Trophoblast cell (in vitro differentiated cells and primary cell): ENCODE measurements around the gene NUPR2.
"Not testable (repeated sequence)": the region's sequence is repeated elsewhere in the genome, so short reads cannot be mapped to it uniquely, and the experiment has no call there.

Experiments
- DNase-seq, 2 donors: peaks; one replicate each; pipeline ENCODE4 v3.0.0-alpha.2; 2016
- H2AFZ ChIP-seq: 2 replicates; pipeline ENCODE4 v1.6.1; 2013; ENCODE audit warnings: low read length, moderate library complexity, mild to moderate bottlenecking; ENCODE audit not compliant: insufficient read depth, poor library complexity
- H2AK5ac ChIP-seq: 2 replicates; pipeline ENCODE4 v1.6.1; 2013; ENCODE audit warnings: mild to moderate bottlenecking, low read length
- H2BK120ac ChIP-seq: 2 replicates; pipeline ENCODE4 v1.6.1; 2013; ENCODE audit warnings: low read length, mild to moderate bottlenecking, moderate library complexity; ENCODE audit not compliant: insufficient read depth, poor library complexity
- H2BK12ac ChIP-seq: 2 replicates; pipeline ENCODE4 v1.6.1; 2013; ENCODE audit warnings: mild to moderate bottlenecking, low read length, moderate library complexity
- H2BK5ac ChIP-seq: 2 replicates; pipeline ENCODE4 v1.6.1; 2013; ENCODE audit warnings: low read length, low read depth, moderate library complexity, mild to moderate bottlenecking; ENCODE audit not compliant: poor library complexity
- H3K14ac ChIP-seq: 2 replicates; pipeline ENCODE4 v1.6.1; 2013; ENCODE audit warnings: mild to moderate bottlenecking, low read length
- H3K18ac ChIP-seq: 2 replicates; pipeline ENCODE4 v1.6.1; 2013; ENCODE audit warnings: mild to moderate bottlenecking, low read length
- H3K23ac ChIP-seq: 2 replicates; pipeline ENCODE4 v1.6.1; 2013; ENCODE audit warnings: low read length
- H3K27ac ChIP-seq: 2 replicates; pipeline ENCODE4 v1.5.1; 2013; ENCODE audit warnings: low read depth, mild to moderate bottlenecking, inconsistent platforms, low read length, moderate library complexity
- H3K27me3 ChIP-seq: 2 replicates; pipeline ENCODE4 v1.6.1; 2013; ENCODE audit warnings: inconsistent platforms, mild to moderate bottlenecking, low read length, moderate library complexity; ENCODE audit not compliant: insufficient read depth
- H3K36me3 ChIP-seq, 2 experiments: 1 replicate in 1 of 2; 2 replicates in 1 of 2; pipeline ENCODE4 v1.6.1; 2013; ENCODE audit warnings: low read length in 2 of 2, mild to moderate bottlenecking in 2 of 2, moderate library complexity in 1 of 2; ENCODE audit not compliant: insufficient read depth in 2 of 2, control insufficient read depth in 1 of 2
- H3K4ac ChIP-seq: 2 replicates; pipeline ENCODE4 v1.6.1; 2013; ENCODE audit warnings: low read depth, mild to moderate bottlenecking, low read length, moderate library complexity
- H3K4me1 ChIP-seq, 2 experiments: 1 replicate in 1 of 2; 2 replicates in 1 of 2; pipeline ENCODE4 v1.6.1; 2013; ENCODE audit warnings: low read length in 2 of 2, mild to moderate bottlenecking in 2 of 2, moderate library complexity in 1 of 2; ENCODE audit not compliant: insufficient read depth in 2 of 2, control insufficient read depth in 1 of 2
- H3K4me2 ChIP-seq: 2 replicates; pipeline ENCODE4 v1.6.1; 2013; ENCODE audit warnings: inconsistent platforms, mild to moderate bottlenecking, low read length, moderate library complexity
- H3K4me3 ChIP-seq: 2 replicates; pipeline ENCODE4 v1.5.1; 2013; ENCODE audit warnings: mild to moderate bottlenecking, low read depth, low read length, inconsistent platforms
- H3K79me1 ChIP-seq: one replicate; pipeline ENCODE4 v1.6.1; 2013; ENCODE audit warnings: low read length
- H3K79me2 ChIP-seq: 2 replicates; pipeline ENCODE4 v1.6.1; 2013; ENCODE audit warnings: low read length, mild to moderate bottlenecking; ENCODE audit not compliant: control insufficient read depth, insufficient read depth, poor library complexity
- H3K9ac ChIP-seq: 2 replicates; pipeline ENCODE4 v1.6.1; 2013; ENCODE audit warnings: mild to moderate bottlenecking, low read length
- H3K9me3 ChIP-seq: 2 replicates; pipeline ENCODE4 v1.6.1; 2013; ENCODE audit warnings: low read depth, mild to moderate bottlenecking, control low read depth, inconsistent platforms, low read length; ENCODE audit not compliant: insufficient read depth
- H4K12ac ChIP-seq: 2 replicates; pipeline ENCODE4 v1.6.1; 2013; ENCODE audit warnings: low read depth, mild to moderate bottlenecking, low read length, moderate library complexity
- H4K8ac ChIP-seq: 2 replicates; pipeline ENCODE4 v1.6.1; 2013; ENCODE audit warnings: low read depth, mild to moderate bottlenecking, low read length, moderate library complexity
- H4K91ac ChIP-seq: one replicate; pipeline ENCODE4 v1.6.1; 2013; ENCODE audit warnings: low read depth, mild to moderate bottlenecking, low read length, moderate library complexity
- WGBS: extraction: QIAGEN DNeasy Blood & Tissue Kit; methylation state at CpG from one replicate; pipeline ENCODE4 v1.1.7; 2013; ENCODE audit warnings: missing lambda C conversion rate; ENCODE audit not compliant: insufficient read length, insufficient coverage; ENCODE audit errors: extremely low coverage; 5-methylcytosine and 5-hydroxymethylcytosine counted together

Gene NUPR2

GRCh38 chr7:56066376-56066775, 49.8 kb downstream of the NUPR2 start:
- H3K27me3 ChIP-seq, H3K14ac ChIP-seq, H3K79me2 ChIP-seq, H3K4me2 ChIP-seq, H3K23ac ChIP-seq, H3K4ac ChIP-seq, H2BK12ac ChIP-seq, H2AK5ac ChIP-seq, H4K12ac ChIP-seq, H3K9me3 ChIP-seq, DNase-seq, H3K9ac ChIP-seq, H2BK5ac ChIP-seq, H3K4me3 ChIP-seq, H3K4me1 ChIP-seq, H4K8ac ChIP-seq, H3K79me1 ChIP-seq, H3K18ac ChIP-seq, H2AFZ ChIP-seq, H4K91ac ChIP-seq, H2BK120ac ChIP-seq, H3K27ac ChIP-seq: not testable (repeated sequence)
- WGBS = no CpG with 5 or more reads among the region's 13 CpGs
- peaks cover 6 to 20% of the 10 kb centered on the region in 2 experiments for H3K36me3 ChIP-seq
